ENCODE data around the gene RTN4RL2. TPM values are rescaled to one million over a fixed set of nuclear protein-coding genes. Genes with fewer than 3 reads are reported as not detected.

RTN4RL2 gene
- total RNA-seq, 4 donors from 2014 or later: 1.2 TPM; not detected in 3

DNA sequence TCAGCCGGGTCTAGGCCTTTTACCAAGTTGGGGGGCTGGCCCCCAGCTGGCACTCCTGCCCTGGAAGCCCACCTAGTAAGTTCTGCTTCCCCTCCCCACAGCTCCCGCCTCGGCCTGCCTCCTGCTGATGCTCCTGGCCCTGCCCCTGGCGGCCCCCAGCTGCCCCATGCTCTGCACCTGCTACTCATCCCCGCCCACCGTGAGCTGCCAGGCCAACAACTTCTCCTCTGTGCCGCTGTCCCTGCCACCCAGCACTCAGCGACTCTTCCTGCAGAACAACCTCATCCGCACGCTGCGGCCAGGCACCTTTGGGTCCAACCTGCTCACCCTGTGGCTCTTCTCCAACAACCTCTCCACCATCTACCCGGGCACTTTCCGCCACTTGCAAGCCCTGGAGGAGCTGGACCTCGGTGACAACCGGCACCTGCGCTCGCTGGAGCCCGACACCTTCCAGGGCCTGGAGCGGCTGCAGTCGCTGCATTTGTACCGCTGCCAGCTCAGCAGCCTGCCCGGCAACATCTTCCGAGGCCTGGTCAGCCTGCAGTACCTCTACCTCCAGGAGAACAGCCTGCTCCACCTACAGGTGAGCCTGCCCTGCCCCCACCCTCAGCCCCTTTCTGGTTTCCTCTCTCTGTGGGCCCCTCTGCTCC lies 7.3 kb downstream of the RTN4RL2 start:
- Histone ChIP-seq H3K27ac (no peak overlapping the region), H3K36me3 (no peaks in the 10 kb centered on the region), H3K27me3 (no peaks in the 10 kb centered on the region), H3K4me3 (no peak overlapping the region), H3K9me3 (no peaks in the 10 kb centered on the region), H3K4me1 (no peaks in the 10 kb centered on the region)
- no peak for TF ChIP-seq POLR2A (IDR thresholded peaks at IDR 0.05)
- TF ChIP-seq, protein P1, sequence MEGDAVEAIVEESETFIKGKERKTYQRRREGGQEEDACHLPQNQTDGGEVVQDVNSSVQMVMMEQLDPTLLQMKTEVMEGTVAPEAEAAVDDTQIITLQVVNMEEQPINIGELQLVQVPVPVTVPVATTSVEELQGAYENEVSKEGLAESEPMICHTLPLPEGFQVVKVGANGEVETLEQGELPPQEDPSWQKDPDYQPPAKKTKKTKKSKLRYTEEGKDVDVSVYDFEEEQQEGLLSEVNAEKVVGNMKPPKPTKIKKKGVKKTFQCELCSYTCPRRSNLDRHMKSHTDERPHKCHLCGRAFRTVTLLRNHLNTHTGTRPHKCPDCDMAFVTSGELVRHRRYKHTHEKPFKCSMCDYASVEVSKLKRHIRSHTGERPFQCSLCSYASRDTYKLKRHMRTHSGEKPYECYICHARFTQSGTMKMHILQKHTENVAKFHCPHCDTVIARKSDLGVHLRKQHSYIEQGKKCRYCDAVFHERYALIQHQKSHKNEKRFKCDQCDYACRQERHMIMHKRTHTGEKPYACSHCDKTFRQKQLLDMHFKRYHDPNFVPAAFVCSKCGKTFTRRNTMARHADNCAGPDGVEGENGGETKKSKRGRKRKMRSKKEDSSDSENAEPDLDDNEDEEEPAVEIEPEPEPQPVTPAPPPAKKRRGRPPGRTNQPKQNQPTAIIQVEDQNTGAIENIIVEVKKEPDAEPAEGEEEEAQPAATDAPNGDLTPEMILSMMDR (IDR thresholded peaks at IDR 0.05): no peak
- no peak for DNase-seq

DNA sequence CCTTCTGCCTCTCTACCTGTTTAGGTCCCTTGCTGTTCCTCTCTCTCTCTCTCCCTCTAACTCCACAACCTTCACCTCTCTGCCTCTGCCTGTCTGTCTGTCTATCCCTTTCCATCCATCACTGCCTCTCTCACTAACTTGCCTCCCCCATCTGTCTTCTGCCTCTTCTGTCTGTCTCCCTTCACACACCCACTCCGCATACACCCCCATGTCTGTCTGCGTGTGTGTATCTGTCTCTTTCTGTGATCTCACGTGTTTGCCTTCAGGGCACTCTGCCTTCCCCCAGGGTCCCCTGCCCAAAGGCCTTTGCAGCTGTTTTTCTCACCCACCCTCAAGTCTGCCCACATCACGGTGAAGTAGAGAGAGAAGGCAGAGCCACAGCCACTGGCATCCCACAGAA lies 7.9 kb downstream of the RTN4RL2 start:
- Histone ChIP-seq H3K36me3 (no peaks in the 10 kb centered on the region), H3K4me1 (no peaks in the 10 kb centered on the region), H3K27ac (no peak overlapping the region), H3K27me3 (no peaks in the 10 kb centered on the region), H3K4me3 (no peak overlapping the region), H3K9me3 (no peaks in the 10 kb centered on the region)
- TF ChIP-seq POLR2A (IDR thresholded peaks at IDR 0.05): no peak
- TF ChIP-seq, protein P1 (IDR thresholded peaks at IDR 0.05): no peak
- no peak for DNase-seq

DNA sequence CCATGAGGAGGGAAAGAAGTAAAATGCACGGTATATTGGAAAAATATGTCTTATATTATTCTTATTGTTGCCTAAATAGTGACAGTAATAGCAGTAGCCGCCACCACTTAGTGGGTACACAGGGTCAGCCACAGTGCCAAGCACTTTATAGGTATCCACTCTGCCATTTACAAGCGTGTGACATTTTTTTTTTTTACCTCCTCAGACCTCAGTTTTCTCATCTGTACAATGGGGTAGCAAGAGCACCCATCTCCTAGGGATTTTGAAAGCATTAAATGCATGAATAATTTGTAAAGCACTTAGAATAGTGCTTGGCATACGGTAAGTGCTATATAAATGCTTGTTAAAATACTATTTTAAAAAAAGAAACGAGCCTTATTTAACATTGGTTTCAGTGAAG lies 8.9 kb downstream of the RTN4RL2 start:
- Histone ChIP-seq H3K4me1 (peaks cover 0 to 3% (median 0%) of the 10 kb centered on the region in 4 donors), H3K27ac (no peak overlapping the region), H3K27me3 (no peaks in the 10 kb centered on the region), H3K9me3 (no peaks in the 10 kb centered on the region), H3K36me3 (no peaks in the 10 kb centered on the region), H3K4me3 (no peak overlapping the region)
- no peak for DNase-seq
- TF ChIP-seq, protein P1 (IDR thresholded peaks at IDR 0.05): no peak
- TF ChIP-seq POLR2A (IDR thresholded peaks at IDR 0.05): no peak

DNA sequence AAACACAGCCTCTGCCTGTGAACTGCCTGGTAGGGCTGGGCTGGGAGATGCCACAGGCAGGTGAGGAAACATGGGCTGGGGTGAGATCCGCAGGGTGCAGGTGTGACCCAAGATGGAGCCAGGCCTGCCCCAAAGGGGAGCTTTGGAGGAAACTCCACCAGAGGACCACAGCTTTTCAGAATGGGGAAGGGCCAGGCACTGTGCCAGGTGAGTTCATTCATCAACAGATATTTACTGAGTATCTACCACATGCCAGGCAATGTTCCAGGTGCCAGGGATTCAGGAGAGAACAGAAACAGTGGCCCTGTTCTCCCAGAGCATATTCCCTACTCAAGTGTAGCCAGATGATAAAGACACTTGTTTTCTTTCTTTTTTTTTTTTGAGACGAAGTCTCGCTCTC lies 11.2 kb downstream of the RTN4RL2 start:
- H3K4me3 ChIP-seq: no peak overlapping the region
- H3K4me1 ChIP-seq: peaks cover 0 to 15% (median 10%) of the 10 kb centered on the region in 4 donors
- H3K27ac ChIP-seq: no peak overlapping the region
- H3K9me3 ChIP-seq: no peaks in the 10 kb centered on the region
- no peak for DNase-seq
- no peaks in the 10 kb centered on the region for H3K27me3 ChIP-seq
- H3K36me3 ChIP-seq: no peaks in the 10 kb centered on the region
- TF ChIP-seq, protein P1 (IDR thresholded peaks at IDR 0.05): no peak
- TF ChIP-seq POLR2A (IDR thresholded peaks at IDR 0.05): no peak

DNA sequence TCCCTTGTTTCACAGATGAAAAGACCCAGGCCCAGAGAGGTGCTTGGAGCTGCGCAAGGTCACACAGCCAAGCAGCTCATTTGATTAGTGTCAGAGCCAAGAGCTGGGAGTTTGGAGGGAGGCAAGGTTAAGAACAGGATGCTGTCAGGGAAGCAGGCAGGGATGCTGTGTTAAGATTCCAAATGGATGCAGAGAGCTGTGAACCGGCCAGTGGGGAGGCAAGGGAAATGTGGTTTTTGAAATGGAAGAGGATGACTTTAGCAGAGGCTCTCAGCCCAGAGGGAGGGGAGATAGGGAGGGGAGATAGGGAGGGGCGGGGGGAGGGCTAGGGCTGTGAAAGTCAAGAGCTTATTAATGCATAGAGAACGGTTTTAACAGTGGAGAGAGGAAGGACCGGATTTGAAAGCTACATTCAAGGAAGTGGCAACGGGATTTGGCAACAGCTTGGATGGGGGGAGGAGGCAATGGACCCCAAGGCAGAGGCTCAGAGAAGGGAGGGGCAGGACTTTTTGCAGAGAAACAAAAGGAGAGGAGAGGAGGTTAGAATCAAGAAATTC lies 13.0 kb downstream of the RTN4RL2 start:
- no peak for DNase-seq
- Histone ChIP-seq H3K4me3 (no peak overlapping the region), H3K9me3 (no peaks in the 10 kb centered on the region), H3K27ac (no peak overlapping the region), H3K4me1 (peaks cover 0 to 21% (median 12%) of the 10 kb centered on the region in 4 donors), H3K36me3 (no peaks in the 10 kb centered on the region), H3K27me3 (no peaks in the 10 kb centered on the region)
- TF ChIP-seq, protein P1 (IDR thresholded peaks at IDR 0.05): no peak
- no peak for TF ChIP-seq POLR2A (IDR thresholded peaks at IDR 0.05)
